CD14-positive monocyte (primary cell): ENCODE results near the gene ECPAS. TPM values are rescaled to one million over a fixed set of nuclear protein-coding genes. Genes with fewer than 3 reads are reported as not detected.

Experiments used
- DNase-seq, 3 donors: peaks; one replicate each; pipeline ENCODE4 v3.0.0-alpha.2; 2011 to 2022
- H2AFZ ChIP-seq: 2 replicates; pipeline ENCODE4 v1.6.0; 2012; ENCODE audit warnings: mild to moderate bottlenecking, low read depth, low read length, inconsistent platforms; ENCODE audit not compliant: insufficient read depth, poor library complexity, severe bottlenecking
- H3K27ac ChIP-seq, 2 donors: 1 replicate in 1 of 2; 2 replicates in 1 of 2; pipeline ENCODE4 v1.5.1; 2012 to 2013; ENCODE audit warnings: low read length in 2 of 2, control low read depth in 1 of 2, inconsistent platforms in 1 of 2, low read depth in 1 of 2, mild to moderate bottlenecking in 1 of 2
- H3K27me3 ChIP-seq, 2 donors: one replicate each; pipeline versions ENCODE4 v1.6.0 to v1.6.1; 2011 to 2013; ENCODE audit warnings: low read length in 2 of 2; ENCODE audit not compliant: control insufficient read depth in 2 of 2, insufficient read depth in 2 of 2
- H3K36me3 ChIP-seq, 2 donors: replicated peaks in 1 of 2; 1 replicate in 1 of 2; 2 replicates in 1 of 2; pipeline versions ENCODE4 v1.5.1 to v1.6.1; 2012 to 2013; ENCODE audit warnings: low read length in 2 of 2, control low read depth in 1 of 2, inconsistent platforms in 1 of 2, mild to moderate bottlenecking in 1 of 2; ENCODE audit not compliant: insufficient read depth in 2 of 2, control insufficient read depth in 1 of 2
- H3K4me1 ChIP-seq, 2 donors: 1 replicate in 1 of 2; 2 replicates in 1 of 2; pipeline versions ENCODE4 v1.5.1 to v1.6.1; 2012 to 2013; ENCODE audit warnings: low read length in 2 of 2, control low read depth in 1 of 2, inconsistent platforms in 1 of 2, mild to moderate bottlenecking in 1 of 2, moderate library complexity in 1 of 2; ENCODE audit not compliant: insufficient read depth in 2 of 2, control insufficient read depth in 1 of 2
- H3K4me2 ChIP-seq: replicated peaks from 2 replicates; pipeline ENCODE3; 2012; ENCODE audit warnings: low read length, moderate library complexity, mild to moderate bottlenecking; ENCODE audit not compliant: poor library complexity, severe bottlenecking; ENCODE audit errors: extremely low read depth
- H3K4me3 ChIP-seq, 3 experiments: fragments of 200-600 bp in 1 of 3; sonication (generic) in 1 of 3; replicated peaks in 1 of 3; 1 replicate in 2 of 3; 2 replicates in 1 of 3; pipeline ENCODE4 v1.5.1; 2011 to 2013; ENCODE audit warnings: low read length in 3 of 3, mild to moderate bottlenecking in 3 of 3, control low read depth in 2 of 3, low read depth in 2 of 3, inconsistent platforms in 1 of 3, moderate library complexity in 1 of 3
- H3K79me2 ChIP-seq: 2 replicates; pipeline ENCODE4 v1.6.0; 2012; ENCODE audit warnings: mild to moderate bottlenecking, control low read depth, inconsistent platforms, low read length, moderate library complexity; ENCODE audit not compliant: insufficient read depth
- H3K9ac ChIP-seq: 2 replicates; pipeline ENCODE4 v1.6.0; 2017; ENCODE audit warnings: low read length, mild to moderate bottlenecking; ENCODE audit not compliant: insufficient read depth, poor library complexity, severe bottlenecking
- H3K9me3 ChIP-seq, 2 donors: replicated peaks in 1 of 2; 1 replicate in 1 of 2; 2 replicates in 1 of 2; pipeline versions ENCODE4 v1.5.1 to v1.6.1; 2012 to 2013; ENCODE audit warnings: low read length in 2 of 2, control low read depth in 1 of 2; ENCODE audit not compliant: control insufficient read depth in 1 of 2, insufficient read depth in 1 of 2
- H4K20me1 ChIP-seq: 2 replicates; pipeline ENCODE4 v1.6.0; 2012; ENCODE audit warnings: mild to moderate bottlenecking, low read length, control low read depth, moderate library complexity; ENCODE audit not compliant: insufficient read depth
- H3K27ac Mint-ChIP-seq, 7 donors: one replicate each; pipeline ENCODE4 v1.8.0; 2020; ENCODE audit warnings: mild to moderate bottlenecking in 7 of 7, mixed read lengths in 7 of 7, moderate library complexity in 6 of 7, inconsistent platforms in 2 of 7
- H3K27me3 Mint-ChIP-seq, 3 donors: one replicate each; pipeline ENCODE4 v1.8.0; 2021 to 2022; ENCODE audit warnings: low read depth in 3 of 3, mild to moderate bottlenecking in 3 of 3, mixed read lengths in 3 of 3, moderate library complexity in 3 of 3, inconsistent platforms in 1 of 3
- H3K36me3 Mint-ChIP-seq, 2 donors: one replicate each; pipeline ENCODE4 v1.8.0; 2020; ENCODE audit warnings: mixed read lengths in 2 of 2, inconsistent platforms in 1 of 2, mild to moderate bottlenecking in 1 of 2
- H3K4me1 Mint-ChIP-seq: one replicate; pipeline ENCODE4 v1.8.0; 2020; ENCODE audit warnings: mild to moderate bottlenecking, mixed read lengths
- H3K4me3 Mint-ChIP-seq, 2 donors: one replicate each; pipeline ENCODE4 v1.8.0; 2020; ENCODE audit warnings: mild to moderate bottlenecking in 2 of 2, mixed read lengths in 2 of 2, moderate library complexity in 1 of 2
- H3K9me3 Mint-ChIP-seq, 7 donors: one replicate each; pipeline ENCODE4 v1.8.0; 2020 to 2022; ENCODE audit warnings: mixed read lengths in 7 of 7, mild to moderate bottlenecking in 6 of 7, moderate library complexity in 6 of 7, inconsistent platforms in 2 of 7
- WGBS: methylation state at CpG from one replicate; pipeline ENCODE4 v1.1.5; 2013; ENCODE audit warnings: missing lambda C conversion rate; ENCODE audit not compliant: insufficient coverage; 5-methylcytosine and 5-hydroxymethylcytosine counted together
- intact Hi-C, 2 donors: fragments of 100-400 bp; cut with micrococcal nuclease; formaldehyde crosslinking; loops; one replicate each; pipeline versions ENCODE4 v1.15.0 to v1.15.1; 2023
- polyA plus RNA-seq, 3 donors: library from polyadenylated mRNA; depleted of rRNA in 1 of 3; unstranded in 2 of 3; stranded (reverse) in 1 of 3; fragments of 300-500 nt in 2 of 3; fragments of >200 nt in 1 of 3; fragmentation: Illumina TruSeq in 2 of 3; gene quantifications; 1 replicate in 2 of 3; 2 replicates in 1 of 3; pipeline ENCODE4 v1.2.3, GENCODE V29; 2012 to 2021
- TF ChIP-seq, protein P1 (sequence below): fragments of 200-600 bp; IDR thresholded peaks from one replicate; pipeline ENCODE4 v1.8.0; 2022; ENCODE audit warnings: antibody characterized with exemption, mild to moderate bottlenecking

Gene ECPAS
- polyA plus RNA-seq, 3 donors: 7.4 to 27.6 (median 15.9) TPM

DNA sequence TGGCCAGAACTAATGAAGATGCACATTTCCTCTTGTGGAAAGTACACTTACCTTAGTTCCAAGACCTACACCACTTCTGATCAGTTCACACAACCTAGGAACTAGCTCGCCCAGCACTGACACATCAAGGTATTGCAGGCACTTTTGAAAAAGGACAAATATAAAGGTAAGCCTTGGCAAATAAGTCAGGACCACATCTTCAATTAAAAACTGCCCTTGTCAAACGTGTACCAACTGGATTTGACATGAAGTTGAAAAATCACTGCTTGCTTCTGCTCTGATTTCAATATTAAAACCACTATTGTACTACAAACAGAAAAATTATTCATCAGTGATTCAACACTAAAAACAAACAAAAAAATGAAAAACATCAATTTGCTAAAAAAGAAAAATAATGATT lies 109.1 kb downstream of the ECPAS start:
- H3K36me3 ChIP-seq: peaks cover 80 to 99% of the 10 kb centered on the region in 2 donors
- intact Hi-C loops: no loop called here
- peaks cover 85 to 97% of the 10 kb centered on the region in 2 donors for H3K36me3 Mint-ChIP-seq

DNA sequence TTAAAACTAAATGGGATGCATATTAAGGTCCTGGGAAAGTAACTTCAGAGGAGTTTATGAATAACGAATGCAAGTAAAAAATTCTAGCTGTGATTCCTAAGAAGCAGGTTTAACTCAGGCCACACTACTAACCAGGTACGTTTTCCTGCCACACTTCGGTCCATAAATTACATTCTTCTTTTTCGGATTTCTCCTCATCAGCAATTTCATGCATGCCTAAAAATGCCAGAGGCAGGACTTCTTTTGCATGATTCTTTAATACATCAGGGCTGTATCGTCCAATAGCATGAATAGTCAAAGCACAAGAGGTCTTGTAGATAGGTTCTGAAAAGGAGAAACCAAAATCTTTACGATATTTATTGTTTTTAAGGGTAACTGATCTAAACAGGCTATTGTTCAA lies 111.9 kb downstream of the ECPAS start:
- Histone ChIP-seq H3K9ac (no peak overlapping the region), H4K20me1 (no peaks in the 10 kb centered on the region), H3K4me1 (no peaks in the 10 kb centered on the region), H3K27ac (no peak overlapping the region), H3K27me3 (no peaks in the 10 kb centered on the region), H3K9me3 (no peaks in the 10 kb centered on the region), H3K36me3 (peaks cover 90 to 100% of the 10 kb centered on the region in 2 donors), H3K79me2 (no peaks in the 10 kb centered on the region), H3K4me3 (no peak overlapping the region), H2AFZ (no peak overlapping the region), H3K4me2 (no peak overlapping the region)
- Mint-ChIP-seq H3K27ac (no peak overlapping the region), H3K4me1 (no peaks in the 10 kb centered on the region), H3K27me3 (no peaks in the 10 kb centered on the region), H3K36me3 (peaks cover 86 to 97% of the 10 kb centered on the region in 2 donors), H3K4me3 (no peak overlapping the region), H3K9me3 (no peaks in the 10 kb centered on the region)
- no CpG with 5 or more reads among the region's 6 CpGs for WGBS
- intact Hi-C loops: no loop called here
- DNase-seq: no peak
- TF ChIP-seq, protein P1, sequence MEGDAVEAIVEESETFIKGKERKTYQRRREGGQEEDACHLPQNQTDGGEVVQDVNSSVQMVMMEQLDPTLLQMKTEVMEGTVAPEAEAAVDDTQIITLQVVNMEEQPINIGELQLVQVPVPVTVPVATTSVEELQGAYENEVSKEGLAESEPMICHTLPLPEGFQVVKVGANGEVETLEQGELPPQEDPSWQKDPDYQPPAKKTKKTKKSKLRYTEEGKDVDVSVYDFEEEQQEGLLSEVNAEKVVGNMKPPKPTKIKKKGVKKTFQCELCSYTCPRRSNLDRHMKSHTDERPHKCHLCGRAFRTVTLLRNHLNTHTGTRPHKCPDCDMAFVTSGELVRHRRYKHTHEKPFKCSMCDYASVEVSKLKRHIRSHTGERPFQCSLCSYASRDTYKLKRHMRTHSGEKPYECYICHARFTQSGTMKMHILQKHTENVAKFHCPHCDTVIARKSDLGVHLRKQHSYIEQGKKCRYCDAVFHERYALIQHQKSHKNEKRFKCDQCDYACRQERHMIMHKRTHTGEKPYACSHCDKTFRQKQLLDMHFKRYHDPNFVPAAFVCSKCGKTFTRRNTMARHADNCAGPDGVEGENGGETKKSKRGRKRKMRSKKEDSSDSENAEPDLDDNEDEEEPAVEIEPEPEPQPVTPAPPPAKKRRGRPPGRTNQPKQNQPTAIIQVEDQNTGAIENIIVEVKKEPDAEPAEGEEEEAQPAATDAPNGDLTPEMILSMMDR: no peak

More for the DNA sequence above, 109.1 kb downstream of the ECPAS start:
- Histone ChIP-seq H3K4me1 (no peaks in the 10 kb centered on the region), H3K9me3 (no peaks in the 10 kb centered on the region), H3K4me2 (no peak overlapping the region), H3K27ac (no peak overlapping the region), H4K20me1 (no peaks in the 10 kb centered on the region), H3K4me3 (no peak overlapping the region), H3K27me3 (no peaks in the 10 kb centered on the region), H3K79me2 (no peaks in the 10 kb centered on the region), H2AFZ (no peak overlapping the region), H3K9ac (no peak overlapping the region)
- Mint-ChIP-seq H3K4me3 (no peak overlapping the region), H3K9me3 (no peaks in the 10 kb centered on the region), H3K27me3 (no peaks in the 10 kb centered on the region), H3K4me1 (no peaks in the 10 kb centered on the region), H3K27ac (no peak overlapping the region)
- whole genome bisulfite sequencing: 100% methylated on average over 1 of the region's 2 CpGs
- DNase-seq: no peak
- TF ChIP-seq, protein P1: no peak
